Measurements from ENCODE around the gene SLC5A4.

DNA sequence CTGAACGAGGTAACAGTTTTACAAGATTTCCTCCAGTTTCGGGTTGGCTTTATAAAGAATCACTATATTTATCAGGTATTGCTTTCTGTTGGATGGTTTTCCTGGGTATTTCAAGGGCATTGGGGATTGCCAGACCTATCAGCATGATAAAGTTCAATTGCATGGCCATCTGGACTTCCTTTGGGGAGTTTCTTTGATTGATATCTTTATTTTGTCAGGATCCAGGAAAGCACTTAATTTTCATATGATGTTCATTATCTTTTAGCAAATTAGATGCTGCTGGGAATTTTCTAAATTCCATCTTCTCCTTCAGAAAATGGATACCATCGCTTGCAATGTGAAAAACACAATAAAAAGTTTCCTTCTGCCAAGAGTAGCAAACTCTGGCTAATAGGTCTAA is 71.5 kb downstream of the SLC5A4 start:
- TF ChIP-seq, protein P1, sequence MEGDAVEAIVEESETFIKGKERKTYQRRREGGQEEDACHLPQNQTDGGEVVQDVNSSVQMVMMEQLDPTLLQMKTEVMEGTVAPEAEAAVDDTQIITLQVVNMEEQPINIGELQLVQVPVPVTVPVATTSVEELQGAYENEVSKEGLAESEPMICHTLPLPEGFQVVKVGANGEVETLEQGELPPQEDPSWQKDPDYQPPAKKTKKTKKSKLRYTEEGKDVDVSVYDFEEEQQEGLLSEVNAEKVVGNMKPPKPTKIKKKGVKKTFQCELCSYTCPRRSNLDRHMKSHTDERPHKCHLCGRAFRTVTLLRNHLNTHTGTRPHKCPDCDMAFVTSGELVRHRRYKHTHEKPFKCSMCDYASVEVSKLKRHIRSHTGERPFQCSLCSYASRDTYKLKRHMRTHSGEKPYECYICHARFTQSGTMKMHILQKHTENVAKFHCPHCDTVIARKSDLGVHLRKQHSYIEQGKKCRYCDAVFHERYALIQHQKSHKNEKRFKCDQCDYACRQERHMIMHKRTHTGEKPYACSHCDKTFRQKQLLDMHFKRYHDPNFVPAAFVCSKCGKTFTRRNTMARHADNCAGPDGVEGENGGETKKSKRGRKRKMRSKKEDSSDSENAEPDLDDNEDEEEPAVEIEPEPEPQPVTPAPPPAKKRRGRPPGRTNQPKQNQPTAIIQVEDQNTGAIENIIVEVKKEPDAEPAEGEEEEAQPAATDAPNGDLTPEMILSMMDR (IDR thresholded peaks at IDR 0.05; ENCODE audit: insufficient read depth, low read length, poor library complexity, severe bottlenecking): no peak
- no peak for TF ChIP-seq EZH2phosphoT487 (conservative IDR thresholded peaks at IDR 0.05; ENCODE audit: low read length)

Measured in SU-DHL-6 (cell line).